Measurements from ENCODE around the gene METTL9.

Gene METTL9

DNA sequence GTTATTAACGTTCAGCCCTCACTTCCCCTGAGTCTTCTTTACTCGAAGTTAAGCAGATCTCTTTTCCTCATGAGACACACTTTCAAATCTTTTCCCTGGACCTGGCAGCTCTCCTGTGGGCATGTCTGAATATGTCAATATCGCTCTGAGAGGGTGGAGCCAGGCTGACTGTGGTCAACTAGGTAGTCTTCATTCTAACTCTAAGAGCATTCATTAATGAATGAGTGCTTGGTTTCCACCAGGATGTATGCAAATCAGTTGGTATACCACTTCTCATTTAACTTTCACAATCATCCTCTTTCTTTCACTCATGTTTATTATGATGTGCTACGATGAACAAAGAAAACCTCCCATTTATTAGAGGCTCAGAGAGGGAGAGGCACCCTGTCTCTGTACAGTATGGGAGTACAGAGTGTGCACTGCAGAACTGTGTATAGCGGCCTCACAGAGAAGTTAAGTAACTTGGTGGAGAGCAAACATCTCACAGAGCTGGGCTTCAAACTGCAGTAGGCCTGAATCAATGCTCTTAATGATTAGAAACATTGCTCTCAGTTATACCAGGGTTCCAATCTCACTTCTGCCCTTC lies 104.3 kb downstream of the METTL9 start:
- no peak for TF ChIP-seq CTCF (IDR thresholded peaks at IDR 0.05; ENCODE audit: low read depth, low read length, missing control alignments)

GRCh38 chr16:21704266-21704665 lies 104.9 kb downstream of the METTL9 start:
- in situ Hi-C loops (cut with HindIII; ENCODE audit: low sequenced_read_pairs) = no loop called here
- no peak for DNase-seq (ENCODE audit: low read depth)
- TF ChIP-seq CTCF (IDR thresholded peaks at IDR 0.05; ENCODE audit: low read depth, low read length, missing control alignments) = no peak
- no peak overlapping the region for H3K4me3 ChIP-seq (ENCODE audit: low read depth, low read length)

More for the DNA sequence above, 104.3 kb downstream of the METTL9 start:
- DNase-seq (ENCODE audit: low read depth) = no peak
- no peak overlapping the region for H3K4me3 ChIP-seq (ENCODE audit: low read depth, low read length)
- in situ Hi-C loops (cut with HindIII; ENCODE audit: low sequenced_read_pairs) = no loop called here

- no peak overlapping the region for H3K4me3 ChIP-seq (ENCODE audit: low read depth, low read length)
- in situ Hi-C loops (cut with HindIII; ENCODE audit: low sequenced_read_pairs) = loop anchor here (5.0 kb wide), 1 partner anchor 57 kb away; no protein-coding TSS in a partner anchor
- no peak for DNase-seq (ENCODE audit: low read depth)
- no peak for TF ChIP-seq CTCF (IDR thresholded peaks at IDR 0.05; ENCODE audit: low read depth, low read length, missing control alignments)
These were observed 105.4 kb downstream of the METTL9 start for GRCh38 chr16:21704733-21705132.
